ENCODE data around the gene TAF6L. TPM values are rescaled to one million over a fixed set of nuclear protein-coding genes. Genes with fewer than 3 reads are reported as not detected.
"Not testable (repeated sequence)": the region's sequence is repeated elsewhere in the genome, so short reads cannot be mapped to it uniquely, and the experiment has no call there.

The TAF6L gene
- total and polyA plus RNA-seq, 2 experiments from 2014 or later: 38.8 to 56.3 TPM

GRCh38 chr11:62811659-62812058 lies 40.5 kb downstream of the TAF6L start:
- no peak for TF ChIP-seq CTCF (IDR thresholded peaks at IDR 0.05; ENCODE audit: low read depth, low read length)
- Histone ChIP-seq H3K36me3 (peaks cover 5% of the 10 kb centered on the region), H3K4me1 (ENCODE audit: low read depth) (peaks cover 8% of the 10 kb centered on the region), H3K4me3 (no peak overlapping the region), H3K27me3 (no peaks in the 10 kb centered on the region), H3K9me3 (ENCODE audit: low read depth) (no peaks in the 10 kb centered on the region), H3K27ac (no peak overlapping the region)
- DNase-seq (ENCODE audit: low read depth in 1 of 2, low spot score in 1 of 2): no peak

GRCh38 chr11:62816557-62816956 lies 45.4 kb downstream of the TAF6L start:
- Histone ChIP-seq H3K9me3 (ENCODE audit: low read depth) (no peaks in the 10 kb centered on the region), H3K27ac (no peak overlapping the region), H3K36me3 (peaks cover 30% of the 10 kb centered on the region), H3K4me3 (no peak overlapping the region), H3K27me3 (no peaks in the 10 kb centered on the region), H3K4me1 (ENCODE audit: low read depth) (no peaks in the 10 kb centered on the region)
- no peak for TF ChIP-seq CTCF (IDR thresholded peaks at IDR 0.05; ENCODE audit: low read depth, low read length)
- no peak for DNase-seq (ENCODE audit: low read depth in 1 of 2, low spot score in 1 of 2)

- H3K4me1 ChIP-seq (ENCODE audit: low read depth): no peaks in the 10 kb centered on the region
- peaks cover 36% of the 10 kb centered on the region for H3K36me3 ChIP-seq
- no peak overlapping the region for H3K4me3 ChIP-seq
- H3K27ac ChIP-seq: no peak overlapping the region
- TF ChIP-seq CTCF (IDR thresholded peaks at IDR 0.05; ENCODE audit: low read depth, low read length): no peak
- H3K27me3 ChIP-seq: no peaks in the 10 kb centered on the region
- DNase-seq (ENCODE audit: low read depth in 1 of 2, low spot score in 1 of 2): no peak
- H3K9me3 ChIP-seq (ENCODE audit: low read depth): no peaks in the 10 kb centered on the region
Measured at GRCh38 chr11:62817129-62817528, 45.9 kb downstream of the TAF6L start.

GRCh38 chr11:62823677-62824076 lies 52.5 kb downstream of the TAF6L start:
- Histone ChIP-seq H3K9me3 (ENCODE audit: low read depth) (no peaks in the 10 kb centered on the region), H3K27me3 (no peaks in the 10 kb centered on the region), H3K36me3 (peaks cover 71% of the 10 kb centered on the region), H3K4me3 (no peak overlapping the region), H3K27ac (no peak overlapping the region), H3K4me1 (ENCODE audit: low read depth) (no peaks in the 10 kb centered on the region)
- no peak for DNase-seq (ENCODE audit: low read depth in 1 of 2, low spot score in 1 of 2)
- no peak for TF ChIP-seq CTCF (IDR thresholded peaks at IDR 0.05; ENCODE audit: low read depth, low read length)

DNA sequence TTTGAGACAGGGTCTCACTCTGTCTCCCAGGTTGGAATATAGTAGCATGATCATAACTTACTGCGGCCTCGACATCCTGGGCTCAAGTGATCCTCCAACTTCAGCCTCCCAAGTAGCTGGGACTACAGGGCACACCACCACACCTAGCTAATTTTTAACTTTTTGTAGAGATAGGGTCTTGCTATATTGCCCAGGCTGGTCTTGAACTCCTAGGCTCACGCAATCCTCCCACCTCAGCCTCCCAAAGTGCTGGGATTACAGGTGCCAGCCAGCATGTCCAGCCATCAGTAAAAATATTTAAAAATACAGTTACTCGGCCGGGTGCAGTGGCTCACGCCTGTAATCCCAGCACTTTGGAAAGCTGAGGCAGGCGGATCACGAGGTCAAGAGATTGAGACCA lies 56.9 kb downstream of the TAF6L start:
- Histone ChIP-seq H3K36me3 (peaks cover 43% of the 10 kb centered on the region), H3K4me1 (ENCODE audit: low read depth) (peaks cover 10% of the 10 kb centered on the region)
- H3K27ac ChIP-seq; H3K27me3 ChIP-seq; H3K9me3 ChIP-seq (ENCODE audit: low read depth); H3K4me3 ChIP-seq; DNase-seq (ENCODE audit: low read depth in 1 of 2, low spot score in 1 of 2): not testable (repeated sequence)

GRCh38 chr11:62830904-62831519 lies 59.8 kb downstream of the TAF6L start:
- Histone ChIP-seq H3K4me3 (peak overlapping the region; percentile 90), H3K27ac (peak overlapping the region; percentile 97), H3K27me3 (no peaks in the 10 kb centered on the region), H3K9me3 (ENCODE audit: low read depth) (no peaks in the 10 kb centered on the region), H3K36me3 (peaks cover 15% of the 10 kb centered on the region), H3K4me1 (ENCODE audit: low read depth) (peaks cover 10% of the 10 kb centered on the region)
- peak in 1 of 2 donors; percentile 85 for DNase-seq (ENCODE audit: low read depth in 1 of 2, low spot score in 1 of 2)
- TF ChIP-seq CTCF (IDR thresholded peaks at IDR 0.05; ENCODE audit: low read depth, low read length): no peak
